Endothelial cell of umbilical vein (primary cell): ENCODE measurements around the gene STKLD1.

Experiments
- TF ChIP-seq, protein P1 (sequence below): IDR thresholded peaks from 2 replicates; pipeline ENCODE4 v1.6.1; 2011; ENCODE audit not compliant: insufficient read depth, insufficient read length
- TF ChIP-seq, protein P2 (sequence below), 2 donors: IDR thresholded peaks; 1 replicate in 1 of 2; 2 replicates in 1 of 2; pipeline ENCODE4 v1.5.1; 2011; ENCODE audit warnings: low read length in 2 of 2, mild to moderate bottlenecking in 2 of 2, moderate library complexity in 2 of 2, control low read depth in 1 of 2, inconsistent platforms in 1 of 2, low read depth in 1 of 2; ENCODE audit not compliant: insufficient read depth in 1 of 2; ENCODE audit errors: extremely low read depth in 1 of 2

DNA sequence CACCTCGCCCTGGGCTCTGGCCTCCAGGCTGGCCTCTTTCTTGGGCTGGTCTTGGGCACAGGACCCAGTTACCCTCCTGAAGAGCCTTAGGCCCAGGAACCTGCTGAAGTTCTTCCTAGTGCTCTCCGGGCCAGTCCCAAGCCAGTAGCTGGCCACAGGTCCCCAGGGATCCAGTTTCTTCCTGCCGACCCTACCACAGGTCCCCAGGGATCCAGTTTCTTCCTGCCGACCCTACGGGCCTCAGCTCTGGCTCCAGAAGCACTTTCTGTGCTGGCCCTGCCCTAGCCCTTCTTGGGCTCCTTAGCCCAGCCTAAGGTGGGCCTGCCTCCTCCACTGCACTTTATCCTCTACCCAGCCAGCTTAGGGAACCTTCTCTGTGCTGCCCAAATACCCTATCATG is 65.4 kb downstream of the STKLD1 start:
- TF ChIP-seq, protein P1, sequence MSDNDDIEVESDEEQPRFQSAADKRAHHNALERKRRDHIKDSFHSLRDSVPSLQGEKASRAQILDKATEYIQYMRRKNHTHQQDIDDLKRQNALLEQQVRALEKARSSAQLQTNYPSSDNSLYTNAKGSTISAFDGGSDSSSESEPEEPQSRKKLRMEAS = no peak
- TF ChIP-seq, protein P2, sequence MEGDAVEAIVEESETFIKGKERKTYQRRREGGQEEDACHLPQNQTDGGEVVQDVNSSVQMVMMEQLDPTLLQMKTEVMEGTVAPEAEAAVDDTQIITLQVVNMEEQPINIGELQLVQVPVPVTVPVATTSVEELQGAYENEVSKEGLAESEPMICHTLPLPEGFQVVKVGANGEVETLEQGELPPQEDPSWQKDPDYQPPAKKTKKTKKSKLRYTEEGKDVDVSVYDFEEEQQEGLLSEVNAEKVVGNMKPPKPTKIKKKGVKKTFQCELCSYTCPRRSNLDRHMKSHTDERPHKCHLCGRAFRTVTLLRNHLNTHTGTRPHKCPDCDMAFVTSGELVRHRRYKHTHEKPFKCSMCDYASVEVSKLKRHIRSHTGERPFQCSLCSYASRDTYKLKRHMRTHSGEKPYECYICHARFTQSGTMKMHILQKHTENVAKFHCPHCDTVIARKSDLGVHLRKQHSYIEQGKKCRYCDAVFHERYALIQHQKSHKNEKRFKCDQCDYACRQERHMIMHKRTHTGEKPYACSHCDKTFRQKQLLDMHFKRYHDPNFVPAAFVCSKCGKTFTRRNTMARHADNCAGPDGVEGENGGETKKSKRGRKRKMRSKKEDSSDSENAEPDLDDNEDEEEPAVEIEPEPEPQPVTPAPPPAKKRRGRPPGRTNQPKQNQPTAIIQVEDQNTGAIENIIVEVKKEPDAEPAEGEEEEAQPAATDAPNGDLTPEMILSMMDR (IDR thresholded peaks at IDR 0.05; ENCODE audit: extremely low read depth in 1 of 2, insufficient read depth in 1 of 2, low read depth in 1 of 2, low read length in 2 of 2) = no peak
